Measurements from ENCODE around the gene NOL9.

DNA sequence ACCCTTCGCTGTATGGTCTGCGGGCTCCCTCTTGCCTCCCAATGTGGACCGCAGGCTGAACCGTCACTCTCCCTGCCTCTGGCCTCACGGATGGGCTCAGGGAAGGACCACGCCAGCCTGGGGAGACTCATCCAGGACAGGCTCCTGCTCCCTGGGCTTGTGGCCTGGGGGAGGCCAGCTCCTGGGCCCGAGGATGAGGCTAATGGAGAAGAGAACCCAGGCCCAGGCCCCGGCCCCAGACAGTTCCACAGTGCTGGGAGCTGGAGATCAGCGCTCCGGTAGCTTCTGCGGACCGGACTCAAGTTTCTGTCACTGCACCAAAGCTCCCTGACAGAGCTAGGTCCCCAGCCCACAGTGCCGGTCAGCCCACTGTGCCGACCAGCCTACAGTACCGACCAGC lies 49.4 kb downstream of the NOL9 start:
- no peak for TF ChIP-seq CREM (IDR thresholded peaks at IDR 0.05; ENCODE audit: low read depth)
- TF ChIP-seq, protein P1, sequence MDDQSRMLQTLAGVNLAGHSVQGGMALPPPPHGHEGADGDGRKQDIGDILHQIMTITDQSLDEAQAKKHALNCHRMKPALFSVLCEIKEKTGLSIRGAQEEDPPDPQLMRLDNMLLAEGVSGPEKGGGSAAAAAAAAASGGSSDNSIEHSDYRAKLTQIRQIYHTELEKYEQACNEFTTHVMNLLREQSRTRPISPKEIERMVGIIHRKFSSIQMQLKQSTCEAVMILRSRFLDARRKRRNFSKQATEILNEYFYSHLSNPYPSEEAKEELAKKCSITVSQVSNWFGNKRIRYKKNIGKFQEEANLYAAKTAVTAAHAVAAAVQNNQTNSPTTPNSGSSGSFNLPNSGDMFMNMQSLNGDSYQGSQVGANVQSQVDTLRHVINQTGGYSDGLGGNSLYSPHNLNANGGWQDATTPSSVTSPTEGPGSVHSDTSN (IDR thresholded peaks at IDR 0.05; ENCODE audit: insufficient replicate concordance, low read depth, low read length) = no peak
- TF ChIP-seq, protein P2, sequence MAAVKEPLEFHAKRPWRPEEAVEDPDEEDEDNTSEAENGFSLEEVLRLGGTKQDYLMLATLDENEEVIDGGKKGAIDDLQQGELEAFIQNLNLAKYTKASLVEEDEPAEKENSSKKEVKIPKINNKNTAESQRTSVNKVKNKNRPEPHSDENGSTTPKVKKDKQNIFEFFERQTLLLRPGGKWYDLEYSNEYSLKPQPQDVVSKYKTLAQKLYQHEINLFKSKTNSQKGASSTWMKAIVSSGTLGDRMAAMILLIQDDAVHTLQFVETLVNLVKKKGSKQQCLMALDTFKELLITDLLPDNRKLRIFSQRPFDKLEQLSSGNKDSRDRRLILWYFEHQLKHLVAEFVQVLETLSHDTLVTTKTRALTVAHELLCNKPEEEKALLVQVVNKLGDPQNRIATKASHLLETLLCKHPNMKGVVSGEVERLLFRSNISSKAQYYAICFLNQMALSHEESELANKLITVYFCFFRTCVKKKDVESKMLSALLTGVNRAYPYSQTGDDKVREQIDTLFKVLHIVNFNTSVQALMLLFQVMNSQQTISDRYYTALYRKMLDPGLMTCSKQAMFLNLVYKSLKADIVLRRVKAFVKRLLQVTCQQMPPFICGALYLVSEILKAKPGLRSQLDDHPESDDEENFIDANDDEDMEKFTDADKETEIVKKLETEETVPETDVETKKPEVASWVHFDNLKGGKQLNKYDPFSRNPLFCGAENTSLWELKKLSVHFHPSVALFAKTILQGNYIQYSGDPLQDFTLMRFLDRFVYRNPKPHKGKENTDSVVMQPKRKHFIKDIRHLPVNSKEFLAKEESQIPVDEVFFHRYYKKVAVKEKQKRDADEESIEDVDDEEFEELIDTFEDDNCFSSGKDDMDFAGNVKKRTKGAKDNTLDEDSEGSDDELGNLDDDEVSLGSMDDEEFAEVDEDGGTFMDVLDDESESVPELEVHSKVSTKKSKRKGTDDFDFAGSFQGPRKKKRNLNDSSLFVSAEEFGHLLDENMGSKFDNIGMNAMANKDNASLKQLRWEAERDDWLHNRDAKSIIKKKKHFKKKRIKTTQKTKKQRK (IDR thresholded peaks at IDR 0.05; ENCODE audit: low read depth, low read length) = no peak
- TF ChIP-seq, protein P3, sequence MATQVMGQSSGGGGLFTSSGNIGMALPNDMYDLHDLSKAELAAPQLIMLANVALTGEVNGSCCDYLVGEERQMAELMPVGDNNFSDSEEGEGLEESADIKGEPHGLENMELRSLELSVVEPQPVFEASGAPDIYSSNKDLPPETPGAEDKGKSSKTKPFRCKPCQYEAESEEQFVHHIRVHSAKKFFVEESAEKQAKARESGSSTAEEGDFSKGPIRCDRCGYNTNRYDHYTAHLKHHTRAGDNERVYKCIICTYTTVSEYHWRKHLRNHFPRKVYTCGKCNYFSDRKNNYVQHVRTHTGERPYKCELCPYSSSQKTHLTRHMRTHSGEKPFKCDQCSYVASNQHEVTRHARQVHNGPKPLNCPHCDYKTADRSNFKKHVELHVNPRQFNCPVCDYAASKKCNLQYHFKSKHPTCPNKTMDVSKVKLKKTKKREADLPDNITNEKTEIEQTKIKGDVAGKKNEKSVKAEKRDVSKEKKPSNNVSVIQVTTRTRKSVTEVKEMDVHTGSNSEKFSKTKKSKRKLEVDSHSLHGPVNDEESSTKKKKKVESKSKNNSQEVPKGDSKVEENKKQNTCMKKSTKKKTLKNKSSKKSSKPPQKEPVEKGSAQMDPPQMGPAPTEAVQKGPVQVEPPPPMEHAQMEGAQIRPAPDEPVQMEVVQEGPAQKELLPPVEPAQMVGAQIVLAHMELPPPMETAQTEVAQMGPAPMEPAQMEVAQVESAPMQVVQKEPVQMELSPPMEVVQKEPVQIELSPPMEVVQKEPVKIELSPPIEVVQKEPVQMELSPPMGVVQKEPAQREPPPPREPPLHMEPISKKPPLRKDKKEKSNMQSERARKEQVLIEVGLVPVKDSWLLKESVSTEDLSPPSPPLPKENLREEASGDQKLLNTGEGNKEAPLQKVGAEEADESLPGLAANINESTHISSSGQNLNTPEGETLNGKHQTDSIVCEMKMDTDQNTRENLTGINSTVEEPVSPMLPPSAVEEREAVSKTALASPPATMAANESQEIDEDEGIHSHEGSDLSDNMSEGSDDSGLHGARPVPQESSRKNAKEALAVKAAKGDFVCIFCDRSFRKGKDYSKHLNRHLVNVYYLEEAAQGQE (IDR thresholded peaks at IDR 0.05; ENCODE audit: low read depth, low read length) = no peak
- TF ChIP-seq, protein P4, sequence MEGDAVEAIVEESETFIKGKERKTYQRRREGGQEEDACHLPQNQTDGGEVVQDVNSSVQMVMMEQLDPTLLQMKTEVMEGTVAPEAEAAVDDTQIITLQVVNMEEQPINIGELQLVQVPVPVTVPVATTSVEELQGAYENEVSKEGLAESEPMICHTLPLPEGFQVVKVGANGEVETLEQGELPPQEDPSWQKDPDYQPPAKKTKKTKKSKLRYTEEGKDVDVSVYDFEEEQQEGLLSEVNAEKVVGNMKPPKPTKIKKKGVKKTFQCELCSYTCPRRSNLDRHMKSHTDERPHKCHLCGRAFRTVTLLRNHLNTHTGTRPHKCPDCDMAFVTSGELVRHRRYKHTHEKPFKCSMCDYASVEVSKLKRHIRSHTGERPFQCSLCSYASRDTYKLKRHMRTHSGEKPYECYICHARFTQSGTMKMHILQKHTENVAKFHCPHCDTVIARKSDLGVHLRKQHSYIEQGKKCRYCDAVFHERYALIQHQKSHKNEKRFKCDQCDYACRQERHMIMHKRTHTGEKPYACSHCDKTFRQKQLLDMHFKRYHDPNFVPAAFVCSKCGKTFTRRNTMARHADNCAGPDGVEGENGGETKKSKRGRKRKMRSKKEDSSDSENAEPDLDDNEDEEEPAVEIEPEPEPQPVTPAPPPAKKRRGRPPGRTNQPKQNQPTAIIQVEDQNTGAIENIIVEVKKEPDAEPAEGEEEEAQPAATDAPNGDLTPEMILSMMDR (IDR thresholded peaks at IDR 0.05 in 2 of 3, conservative IDR thresholded peaks at IDR 0.05 in 1 of 3; ENCODE audit: control insufficient read depth in 2 of 3, extremely low read depth in 1 of 3, insufficient read depth in 1 of 3, low read depth in 3 of 3, low read length in 3 of 3) = no peak
- no peak for TF ChIP-seq MYC (IDR thresholded peaks at IDR 0.05; ENCODE audit: insufficient read depth, insufficient read length, insufficient replicate concordance, low read length, severe bottlenecking)
